Measurements from ENCODE around the gene ODC1. TPM values are rescaled to one million over a fixed set of nuclear protein-coding genes. Genes with fewer than 3 reads are reported as not detected.

ODC1 gene
- total RNA-seq, 1 donor from 2014 or later: 119 TPM

DNA sequence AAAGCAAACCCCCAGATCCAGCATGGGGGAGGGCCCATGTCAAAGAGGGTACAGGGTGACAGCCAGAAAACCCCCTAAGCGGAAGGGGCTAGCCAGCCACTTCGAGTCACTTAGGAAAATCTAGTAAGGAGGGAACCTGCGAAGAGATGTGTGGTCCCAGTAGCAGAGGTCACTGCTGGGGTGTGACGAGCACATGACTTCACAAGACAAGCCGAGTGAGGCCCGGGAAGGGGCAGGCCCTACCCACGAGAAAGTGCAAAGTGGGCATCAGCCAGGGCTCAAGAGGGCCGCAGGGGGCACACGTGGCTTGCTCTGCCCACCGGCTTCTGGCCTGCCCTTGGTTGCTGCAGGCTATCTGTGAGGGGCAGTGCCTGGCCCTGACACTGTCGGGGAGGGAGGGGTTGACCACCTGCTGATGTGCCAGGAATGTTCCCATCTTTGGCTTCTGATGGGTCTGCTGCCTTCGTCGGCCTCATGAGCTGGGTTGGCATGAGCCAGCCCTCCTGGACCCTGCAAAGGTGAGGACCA is 11.5 kb downstream of the ODC1 start:
- Histone ChIP-seq H3K4me3 (ENCODE audit: insufficient read depth, low read depth, low read length) (no peak overlapping the region), H3K27me3 (ENCODE audit: insufficient read depth, low read length) (no peaks in the 10 kb centered on the region), H3K9ac (ENCODE audit: low read length) (no peak overlapping the region), H3K27ac (ENCODE audit: low read depth, low read length) (no peak overlapping the region), H3K4me2 (ENCODE audit: low read length) (no peak overlapping the region), H4K20me1 (ENCODE audit: insufficient read depth, low read length) (peaks cover 21% of the 10 kb centered on the region), H3K36me3 (ENCODE audit: insufficient read depth, low read length) (peaks cover 22% of the 10 kb centered on the region), H3K9me3 (ENCODE audit: insufficient read depth, low read depth, low read length) (no peaks in the 10 kb centered on the region), H2AFZ (ENCODE audit: low read depth, low read length) (no peak overlapping the region), H3K79me2 (ENCODE audit: insufficient read depth, low read length) (no peaks in the 10 kb centered on the region), H3K4me1 (ENCODE audit: insufficient read depth, low read length) (no peaks in the 10 kb centered on the region)
- Mint-ChIP-seq H3K4me1 (ENCODE audit: low read depth, unreplicated experiment) (no peaks in the 10 kb centered on the region), H3K27me3 (ENCODE audit: low read depth, unreplicated experiment) (peaks cover 7% of the 10 kb centered on the region), H3K36me3 (ENCODE audit: low read depth, unreplicated experiment) (peaks cover 8% of the 10 kb centered on the region), H3K9me3 (ENCODE audit: unreplicated experiment) (no peaks in the 10 kb centered on the region), H3K27ac (ENCODE audit: unreplicated experiment) (no peak overlapping the region), H3K4me3 (ENCODE audit: unreplicated experiment) (no peak overlapping the region)
- TF ChIP-seq EZH2 (IDR thresholded peaks at IDR 0.05; ENCODE audit: insufficient read depth, low read length): no peak
- TF ChIP-seq, protein P1, sequence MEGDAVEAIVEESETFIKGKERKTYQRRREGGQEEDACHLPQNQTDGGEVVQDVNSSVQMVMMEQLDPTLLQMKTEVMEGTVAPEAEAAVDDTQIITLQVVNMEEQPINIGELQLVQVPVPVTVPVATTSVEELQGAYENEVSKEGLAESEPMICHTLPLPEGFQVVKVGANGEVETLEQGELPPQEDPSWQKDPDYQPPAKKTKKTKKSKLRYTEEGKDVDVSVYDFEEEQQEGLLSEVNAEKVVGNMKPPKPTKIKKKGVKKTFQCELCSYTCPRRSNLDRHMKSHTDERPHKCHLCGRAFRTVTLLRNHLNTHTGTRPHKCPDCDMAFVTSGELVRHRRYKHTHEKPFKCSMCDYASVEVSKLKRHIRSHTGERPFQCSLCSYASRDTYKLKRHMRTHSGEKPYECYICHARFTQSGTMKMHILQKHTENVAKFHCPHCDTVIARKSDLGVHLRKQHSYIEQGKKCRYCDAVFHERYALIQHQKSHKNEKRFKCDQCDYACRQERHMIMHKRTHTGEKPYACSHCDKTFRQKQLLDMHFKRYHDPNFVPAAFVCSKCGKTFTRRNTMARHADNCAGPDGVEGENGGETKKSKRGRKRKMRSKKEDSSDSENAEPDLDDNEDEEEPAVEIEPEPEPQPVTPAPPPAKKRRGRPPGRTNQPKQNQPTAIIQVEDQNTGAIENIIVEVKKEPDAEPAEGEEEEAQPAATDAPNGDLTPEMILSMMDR (IDR thresholded peaks at IDR 0.05; ENCODE audit: insufficient read depth, low read depth, low read length): no peak
- FAIRE-seq (no peak), DNase-seq (ENCODE audit: low read depth) (no peak)

- Mint-ChIP-seq H3K9me3 (ENCODE audit: unreplicated experiment) (no peaks in the 10 kb centered on the region), H3K4me1 (ENCODE audit: low read depth, unreplicated experiment) (no peaks in the 10 kb centered on the region), H3K27ac (ENCODE audit: unreplicated experiment) (no peak overlapping the region), H3K36me3 (ENCODE audit: low read depth, unreplicated experiment) (peaks cover 4% of the 10 kb centered on the region), H3K4me3 (ENCODE audit: unreplicated experiment) (no peak overlapping the region), H3K27me3 (ENCODE audit: low read depth, unreplicated experiment) (peaks cover 12% of the 10 kb centered on the region)
- H3K36me3 ChIP-seq (ENCODE audit: insufficient read depth, low read length): peaks cover 14% of the 10 kb centered on the region
- H3K4me3 ChIP-seq (ENCODE audit: insufficient read depth, low read depth, low read length): no peak overlapping the region
- H3K27me3 ChIP-seq (ENCODE audit: insufficient read depth, low read length): no peaks in the 10 kb centered on the region
- H3K4me2 ChIP-seq (ENCODE audit: low read length): no peak overlapping the region
- H3K9ac ChIP-seq (ENCODE audit: low read length): no peak overlapping the region
- FAIRE-seq (no peak), DNase-seq (ENCODE audit: low read depth) (no peak)
- TF ChIP-seq EZH2 (IDR thresholded peaks at IDR 0.05; ENCODE audit: insufficient read depth, low read length): no peak
- no peak overlapping the region for H3K27ac ChIP-seq (ENCODE audit: low read depth, low read length)
- H3K9me3 ChIP-seq (ENCODE audit: insufficient read depth, low read depth, low read length): no peaks in the 10 kb centered on the region
- no peak overlapping the region for H2AFZ ChIP-seq (ENCODE audit: low read depth, low read length)
- H3K79me2 ChIP-seq (ENCODE audit: insufficient read depth, low read length): no peaks in the 10 kb centered on the region
- H3K4me1 ChIP-seq (ENCODE audit: insufficient read depth, low read length): no peaks in the 10 kb centered on the region
- H4K20me1 ChIP-seq (ENCODE audit: insufficient read depth, low read length): peaks cover 14% of the 10 kb centered on the region
Measured at GRCh38 chr2:10435820-10436204, 12.3 kb downstream of the ODC1 start.

DNA sequence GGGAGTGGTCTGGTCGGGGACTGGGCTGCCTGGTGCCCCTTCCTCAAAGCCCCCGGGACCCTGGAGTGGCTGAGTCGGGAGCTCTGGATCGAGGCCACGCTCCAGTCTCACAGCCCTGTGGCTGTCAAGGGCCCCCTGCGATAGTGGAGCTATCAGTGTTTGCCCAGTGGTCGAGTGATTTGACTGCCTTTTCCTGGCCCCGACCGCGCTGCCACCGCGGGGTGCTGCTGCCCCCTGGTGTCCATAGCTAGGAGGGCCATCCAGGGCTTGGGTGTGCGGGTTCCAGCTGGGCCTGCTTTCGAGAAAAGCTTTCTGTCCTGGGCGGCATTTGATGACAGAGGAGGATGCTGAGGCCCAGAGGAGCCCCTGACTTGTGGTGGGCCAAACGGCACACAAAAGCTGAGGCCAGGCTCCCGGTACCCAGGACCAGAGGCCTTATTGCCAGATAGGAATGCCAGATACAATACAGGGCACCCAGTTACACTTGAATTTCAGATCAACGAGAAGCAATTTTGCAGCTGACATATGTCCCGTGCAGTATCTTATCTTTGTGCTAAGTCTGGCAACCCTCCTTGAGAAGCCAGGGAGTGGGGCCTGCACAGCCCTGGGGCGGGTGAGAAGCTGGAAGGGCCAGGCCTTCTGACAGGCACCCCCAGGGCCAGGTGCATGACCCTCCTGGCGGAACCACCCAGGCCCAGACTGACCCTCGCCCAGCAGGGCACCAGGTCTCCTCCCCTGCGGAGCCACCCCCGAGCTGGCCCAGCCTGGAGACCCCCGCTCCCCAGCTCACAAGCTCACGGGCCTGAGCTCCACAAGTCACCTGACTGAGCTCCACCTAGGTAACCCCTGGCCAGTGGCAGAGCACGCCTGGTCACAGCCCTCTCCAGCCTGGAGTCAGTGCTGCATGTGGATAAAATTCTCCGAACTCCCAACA is 13.0 kb downstream of the ODC1 start:
- H3K4me1 Mint-ChIP-seq (ENCODE audit: low read depth, unreplicated experiment): no peaks in the 10 kb centered on the region
- H3K36me3 ChIP-seq (ENCODE audit: insufficient read depth, low read length): peaks cover 8% of the 10 kb centered on the region
- DNase-seq (ENCODE audit: low read depth): no peak
- TF ChIP-seq, protein P1 (IDR thresholded peaks at IDR 0.05; ENCODE audit: insufficient read depth, low read depth, low read length): peak; percentile 75
- TF ChIP-seq EZH2 (IDR thresholded peaks at IDR 0.05; ENCODE audit: insufficient read depth, low read length): no peak
- no peaks in the 10 kb centered on the region for H3K4me1 ChIP-seq (ENCODE audit: insufficient read depth, low read length)
- H4K20me1 ChIP-seq (ENCODE audit: insufficient read depth, low read length): peaks cover 8% of the 10 kb centered on the region
- H3K27ac ChIP-seq (ENCODE audit: low read depth, low read length): no peak overlapping the region
- H3K79me2 ChIP-seq (ENCODE audit: insufficient read depth, low read length): no peaks in the 10 kb centered on the region
- no peak overlapping the region for H3K9ac ChIP-seq (ENCODE audit: low read length)
- H3K27me3 Mint-ChIP-seq (ENCODE audit: low read depth, unreplicated experiment): peaks cover 12% of the 10 kb centered on the region
- H3K4me2 ChIP-seq (ENCODE audit: low read length): no peak overlapping the region
- H3K9me3 Mint-ChIP-seq (ENCODE audit: unreplicated experiment): no peaks in the 10 kb centered on the region
- H3K9me3 ChIP-seq (ENCODE audit: insufficient read depth, low read depth, low read length): no peaks in the 10 kb centered on the region
- peaks cover 4% of the 10 kb centered on the region for H3K36me3 Mint-ChIP-seq (ENCODE audit: low read depth, unreplicated experiment)
- H3K27me3 ChIP-seq (ENCODE audit: insufficient read depth, low read length): no peaks in the 10 kb centered on the region
- no peak overlapping the region for H3K4me3 ChIP-seq (ENCODE audit: insufficient read depth, low read depth, low read length)
- peak overlapping the region; percentile 18 for H3K27ac Mint-ChIP-seq (ENCODE audit: unreplicated experiment)
- H2AFZ ChIP-seq (ENCODE audit: low read depth, low read length): peak overlapping the region; percentile 11
- no peak overlapping the region for H3K4me3 Mint-ChIP-seq (ENCODE audit: unreplicated experiment)
- no peak for FAIRE-seq

Data from astrocyte (in vitro differentiated cells and primary cell).